Neural cell (in vitro differentiated cells): Measurements from ENCODE around the gene TCEAL7. TPM values are rescaled to one million over a fixed set of nuclear protein-coding genes. Genes with fewer than 3 reads are reported as not detected.

ENCODE experiments used
- H2AFZ ChIP-seq: fragments of 200-600, 300-800 bp; sonication (generic), shearing (Covaris generic); 2 replicates; pipeline ENCODE4 v1.6.0; 2014; ENCODE audit warnings: low read depth, mild to moderate bottlenecking, antibody characterized with exemption, low read length, moderate library complexity
- H3F3A ChIP-seq: fragments of 200-600 bp; shearing (Covaris generic); 2 replicates; pipeline ENCODE4 v1.6.1; 2016; ENCODE audit warnings: mild to moderate bottlenecking, moderate library complexity, mixed read lengths, antibody characterized with exemption, low read length; ENCODE audit not compliant: insufficient read depth, poor library complexity, severe bottlenecking
- H3K27ac ChIP-seq: fragments of 200-600, 300-800 bp; sonication (generic), shearing (Covaris generic); 2 replicates; pipeline ENCODE4 v1.5.1; 2014; ENCODE audit warnings: mild to moderate bottlenecking, low read length, moderate library complexity
- H3K27me3 ChIP-seq: fragments of 300-800, 200-600 bp; sonication (generic), shearing (Covaris generic); 2 replicates; pipeline ENCODE4 v1.6.0; 2014; ENCODE audit warnings: mild to moderate bottlenecking, low read depth, low read length, moderate library complexity; ENCODE audit not compliant: insufficient read depth
- H3K36me3 ChIP-seq: fragments of 300-800, 200-600 bp; sonication (generic), shearing (Covaris generic); 2 replicates; pipeline ENCODE4 v1.5.1; 2014; ENCODE audit warnings: mild to moderate bottlenecking, antibody characterized with exemption, low read length, moderate library complexity; ENCODE audit not compliant: insufficient read depth
- H3K4me2 ChIP-seq: fragments of 300-800, 200-600 bp; sonication (generic), shearing (Covaris generic); 2 replicates; pipeline ENCODE4 v1.6.0; 2014; ENCODE audit warnings: mild to moderate bottlenecking, low read length
- H3K4me3 ChIP-seq: fragments of 300-800, 200-600 bp; sonication (generic), shearing (Covaris generic); 2 replicates; pipeline ENCODE4 v1.5.1; 2014; ENCODE audit warnings: mild to moderate bottlenecking, low read length, moderate library complexity
- H3K79me2 ChIP-seq: fragments of 200-600 bp; shearing (Covaris generic); replicated peaks from 2 replicates; pipeline ENCODE4 v1.6.0; 2014; ENCODE audit warnings: mild to moderate bottlenecking, low read length, moderate library complexity; ENCODE audit not compliant: insufficient read depth
- H3K9ac ChIP-seq: fragments of 300-800, 200-600 bp; sonication (generic), shearing (Covaris generic); 2 replicates; pipeline ENCODE4 v1.6.1; 2016; ENCODE audit warnings: mild to moderate bottlenecking, low read length, mixed read lengths
- H3K9me2 ChIP-seq: fragments of 200-600 bp; shearing (Covaris generic); 2 replicates; pipeline ENCODE4 v1.6.1; 2016; ENCODE audit warnings: mild to moderate bottlenecking, low read length, mixed read lengths; ENCODE audit not compliant: insufficient read depth
- H3K9me3 ChIP-seq: fragments of 200-600, 300-800 bp; sonication (generic), shearing (Covaris generic); 2 replicates; pipeline ENCODE4 v1.6.1; 2016; ENCODE audit warnings: mild to moderate bottlenecking, mixed run types, low read length, moderate library complexity, mixed read lengths
- H4K20me1 ChIP-seq: fragments of 200-600 bp; shearing (Covaris generic); 2 replicates; pipeline ENCODE4 v1.6.1; 2016; ENCODE audit warnings: mild to moderate bottlenecking, mixed run types; ENCODE audit not compliant: insufficient read depth
- EP300 ChIP-seq: fragments of 450-650 bp; conservative IDR thresholded peaks from 2 replicates; pipeline ENCODE4 v1.6.1; 2014; ENCODE audit warnings: antibody characterized with exemption, mild to moderate bottlenecking, moderate library complexity; ENCODE audit not compliant: poor library complexity, severe bottlenecking
- EZH2 ChIP-seq: fragments of 200-600, 300-800 bp; shearing (Covaris generic), sonication (generic); IDR thresholded peaks from 2 replicates; pipeline ENCODE4 v1.6.1; 2014; ENCODE audit warnings: antibody characterized with exemption, low read length, borderline replicate concordance, mild to moderate bottlenecking; ENCODE audit not compliant: insufficient read depth, poor library complexity, severe bottlenecking
- MXI1 ChIP-seq: fragments of 450-650 bp; conservative IDR thresholded peaks from 2 replicates; pipeline ENCODE4 v1.6.1; 2014; ENCODE audit warnings: antibody characterized with exemption, mild to moderate bottlenecking; ENCODE audit not compliant: poor library complexity, severe bottlenecking
- POLR2AphosphoS5 ChIP-seq: IDR thresholded peaks from 2 replicates; pipeline ENCODE4 v1.6.1; 2012
- RAD21 ChIP-seq: fragments of 450-650 bp; conservative IDR thresholded peaks from 2 replicates; pipeline ENCODE4 v1.6.1; 2014; ENCODE audit warnings: antibody characterized with exemption, mild to moderate bottlenecking, moderate library complexity
- SMC3 ChIP-seq: fragments of 450-650 bp; conservative IDR thresholded peaks from 2 replicates; pipeline ENCODE4 v1.6.1; 2014; ENCODE audit warnings: antibody characterized with exemption, mild to moderate bottlenecking, moderate library complexity; ENCODE audit not compliant: poor library complexity
- TAF1 ChIP-seq: IDR thresholded peaks from 2 replicates; pipeline ENCODE4 v1.6.1; 2012; ENCODE audit warnings: low read depth
- polyA plus RNA-seq: library from polyadenylated mRNA; depleted of rRNA; stranded (reverse); fragments of >200 nt; gene quantifications from 2 replicates; pipeline ENCODE4 v1.2.3, GENCODE V29; 2014
- TF ChIP-seq, protein P1 (sequence below): IDR thresholded peaks from 2 replicates; pipeline ENCODE4 v1.6.1; 2012; ENCODE audit warnings: borderline replicate concordance
- TF ChIP-seq, protein P2 (sequence below): fragments of 450-650 bp; IDR thresholded peaks from 2 replicates; pipeline ENCODE4 v1.5.1; 2014; ENCODE audit warnings: antibody characterized with exemption, mild to moderate bottlenecking, moderate library complexity; ENCODE audit not compliant: poor library complexity, severe bottlenecking

Gene TCEAL7
- polyA plus RNA-seq, 1 donor from 2014 or later = 203 TPM

DNA sequence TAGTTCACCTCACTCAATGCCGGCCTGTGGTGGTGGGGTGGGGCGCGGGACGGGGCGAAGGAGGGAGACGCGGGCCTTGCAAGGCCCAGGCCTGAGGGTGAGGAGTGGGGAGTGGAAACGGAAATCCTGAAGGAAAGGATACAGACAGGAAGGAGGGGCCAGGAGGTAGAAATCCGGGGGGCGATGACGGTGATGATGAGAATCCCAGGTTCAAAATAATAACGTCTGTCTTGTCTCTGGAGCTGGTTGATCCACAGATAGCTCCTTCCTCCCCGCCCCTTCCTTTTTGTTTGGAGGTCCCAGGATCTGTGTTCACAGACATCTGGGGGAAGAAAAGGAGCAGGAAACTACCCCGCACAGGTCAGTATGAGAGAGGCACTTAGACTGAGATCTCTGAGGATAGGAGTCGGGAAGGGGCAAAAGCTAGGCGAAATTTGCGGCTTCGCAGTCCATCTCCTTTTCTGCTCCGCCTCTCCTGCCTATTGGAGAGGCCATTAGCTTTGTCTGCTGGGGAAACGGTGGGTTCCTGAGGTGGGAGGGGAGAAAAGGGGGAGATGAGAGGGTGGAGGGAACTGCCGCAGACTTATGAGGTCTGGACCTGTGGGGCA lies 746 bp downstream of the TCEAL7 start:
- TF ChIP-seq, protein P1, sequence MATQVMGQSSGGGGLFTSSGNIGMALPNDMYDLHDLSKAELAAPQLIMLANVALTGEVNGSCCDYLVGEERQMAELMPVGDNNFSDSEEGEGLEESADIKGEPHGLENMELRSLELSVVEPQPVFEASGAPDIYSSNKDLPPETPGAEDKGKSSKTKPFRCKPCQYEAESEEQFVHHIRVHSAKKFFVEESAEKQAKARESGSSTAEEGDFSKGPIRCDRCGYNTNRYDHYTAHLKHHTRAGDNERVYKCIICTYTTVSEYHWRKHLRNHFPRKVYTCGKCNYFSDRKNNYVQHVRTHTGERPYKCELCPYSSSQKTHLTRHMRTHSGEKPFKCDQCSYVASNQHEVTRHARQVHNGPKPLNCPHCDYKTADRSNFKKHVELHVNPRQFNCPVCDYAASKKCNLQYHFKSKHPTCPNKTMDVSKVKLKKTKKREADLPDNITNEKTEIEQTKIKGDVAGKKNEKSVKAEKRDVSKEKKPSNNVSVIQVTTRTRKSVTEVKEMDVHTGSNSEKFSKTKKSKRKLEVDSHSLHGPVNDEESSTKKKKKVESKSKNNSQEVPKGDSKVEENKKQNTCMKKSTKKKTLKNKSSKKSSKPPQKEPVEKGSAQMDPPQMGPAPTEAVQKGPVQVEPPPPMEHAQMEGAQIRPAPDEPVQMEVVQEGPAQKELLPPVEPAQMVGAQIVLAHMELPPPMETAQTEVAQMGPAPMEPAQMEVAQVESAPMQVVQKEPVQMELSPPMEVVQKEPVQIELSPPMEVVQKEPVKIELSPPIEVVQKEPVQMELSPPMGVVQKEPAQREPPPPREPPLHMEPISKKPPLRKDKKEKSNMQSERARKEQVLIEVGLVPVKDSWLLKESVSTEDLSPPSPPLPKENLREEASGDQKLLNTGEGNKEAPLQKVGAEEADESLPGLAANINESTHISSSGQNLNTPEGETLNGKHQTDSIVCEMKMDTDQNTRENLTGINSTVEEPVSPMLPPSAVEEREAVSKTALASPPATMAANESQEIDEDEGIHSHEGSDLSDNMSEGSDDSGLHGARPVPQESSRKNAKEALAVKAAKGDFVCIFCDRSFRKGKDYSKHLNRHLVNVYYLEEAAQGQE = no peak
- TF ChIP-seq TAF1 = peak; percentile 39
- Histone ChIP-seq H3K27ac (peak overlapping the region; percentile 86), H3K79me2 (no peaks in the 10 kb centered on the region), H3K4me2 (no peak overlapping the region), H4K20me1 (no peaks in the 10 kb centered on the region), H3K36me3 (no peaks in the 10 kb centered on the region), H2AFZ (no peak overlapping the region), H3K9me3 (no peaks in the 10 kb centered on the region), H3K4me3 (peak overlapping the region; percentile 62), H3F3A (no peaks in the 10 kb centered on the region), H3K9ac (peak overlapping the region; percentile 74), H3K9me2 (no peaks in the 10 kb centered on the region), H3K27me3 (no peaks in the 10 kb centered on the region)

DNA sequence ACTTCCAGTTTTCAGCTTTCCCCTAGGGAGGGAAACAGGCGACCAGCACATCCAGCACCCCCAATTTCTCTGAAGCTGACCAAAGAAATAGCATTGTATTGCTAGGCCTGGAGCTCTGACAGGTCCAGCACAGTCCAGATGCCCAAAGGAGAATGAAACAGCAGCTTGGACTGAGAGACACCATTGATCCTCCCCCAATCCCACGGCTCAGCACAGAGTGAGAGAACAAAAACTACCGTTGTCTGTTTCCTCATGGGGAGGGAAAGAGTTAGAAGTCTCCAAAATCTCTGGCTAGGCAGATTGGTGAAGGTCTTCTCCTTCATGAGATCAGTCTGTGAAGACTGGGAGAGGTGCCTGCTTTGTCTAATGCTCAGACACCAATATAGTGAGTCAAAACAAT lies 8.6 kb downstream of the TCEAL7 start:
- Histone ChIP-seq H3F3A (no peaks in the 10 kb centered on the region), H3K9me2 (no peaks in the 10 kb centered on the region), H3K9ac (no peak overlapping the region), H2AFZ (no peak overlapping the region), H3K9me3 (no peaks in the 10 kb centered on the region), H3K4me3 (no peak overlapping the region), H3K36me3 (no peaks in the 10 kb centered on the region), H3K27me3 (no peaks in the 10 kb centered on the region), H3K79me2 (no peaks in the 10 kb centered on the region), H3K4me2 (no peak overlapping the region), H3K27ac (no peak overlapping the region), H4K20me1 (no peaks in the 10 kb centered on the region)
- TF ChIP-seq RAD21 = no peak
- TF ChIP-seq EP300 = no peak
- no peak for TF ChIP-seq EZH2
- no peak for TF ChIP-seq TAF1
- TF ChIP-seq MXI1 = no peak
- TF ChIP-seq, protein P1 = no peak
- TF ChIP-seq POLR2AphosphoS5 = no peak
- TF ChIP-seq SMC3 = no peak
- TF ChIP-seq, protein P2, sequence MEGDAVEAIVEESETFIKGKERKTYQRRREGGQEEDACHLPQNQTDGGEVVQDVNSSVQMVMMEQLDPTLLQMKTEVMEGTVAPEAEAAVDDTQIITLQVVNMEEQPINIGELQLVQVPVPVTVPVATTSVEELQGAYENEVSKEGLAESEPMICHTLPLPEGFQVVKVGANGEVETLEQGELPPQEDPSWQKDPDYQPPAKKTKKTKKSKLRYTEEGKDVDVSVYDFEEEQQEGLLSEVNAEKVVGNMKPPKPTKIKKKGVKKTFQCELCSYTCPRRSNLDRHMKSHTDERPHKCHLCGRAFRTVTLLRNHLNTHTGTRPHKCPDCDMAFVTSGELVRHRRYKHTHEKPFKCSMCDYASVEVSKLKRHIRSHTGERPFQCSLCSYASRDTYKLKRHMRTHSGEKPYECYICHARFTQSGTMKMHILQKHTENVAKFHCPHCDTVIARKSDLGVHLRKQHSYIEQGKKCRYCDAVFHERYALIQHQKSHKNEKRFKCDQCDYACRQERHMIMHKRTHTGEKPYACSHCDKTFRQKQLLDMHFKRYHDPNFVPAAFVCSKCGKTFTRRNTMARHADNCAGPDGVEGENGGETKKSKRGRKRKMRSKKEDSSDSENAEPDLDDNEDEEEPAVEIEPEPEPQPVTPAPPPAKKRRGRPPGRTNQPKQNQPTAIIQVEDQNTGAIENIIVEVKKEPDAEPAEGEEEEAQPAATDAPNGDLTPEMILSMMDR = no peak
